DMS153 treated with DMSO at 0.1 percent for 48 hours (cell line): ENCODE results near the gene ADGRA1.
"Not testable (repeated sequence)": the region's sequence is repeated elsewhere in the genome, so short reads cannot be mapped to it uniquely, and the experiment has no call there.

ENCODE experiments used
- DNase-seq: peaks from one replicate; lab custom pipeline; 2025; ENCODE audit not compliant: unreplicated experiment; lab: John Stamatoyannopoulos, UW

Gene ADGRA1

DNA sequence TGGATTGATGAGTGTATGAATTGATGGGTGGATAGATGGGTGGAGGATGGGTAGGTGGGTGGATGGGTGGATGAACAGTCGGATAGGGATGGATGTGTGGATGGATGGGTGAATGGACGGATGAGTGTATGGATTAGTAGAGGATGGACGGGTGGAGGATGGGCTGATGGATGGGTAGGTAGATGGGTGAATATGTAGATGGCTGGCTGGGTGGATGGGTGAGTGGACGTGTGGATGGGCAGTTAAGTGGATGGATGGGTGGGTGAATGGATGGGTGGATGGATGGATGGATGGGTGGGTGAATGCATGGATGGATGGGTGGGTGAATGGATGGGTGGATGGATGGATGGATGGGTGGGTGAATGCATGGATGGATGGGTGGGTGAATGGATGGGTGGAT is 87.9 kb downstream of the ADGRA1 start:
- not testable (repeated sequence) for DNase-seq

DNA sequence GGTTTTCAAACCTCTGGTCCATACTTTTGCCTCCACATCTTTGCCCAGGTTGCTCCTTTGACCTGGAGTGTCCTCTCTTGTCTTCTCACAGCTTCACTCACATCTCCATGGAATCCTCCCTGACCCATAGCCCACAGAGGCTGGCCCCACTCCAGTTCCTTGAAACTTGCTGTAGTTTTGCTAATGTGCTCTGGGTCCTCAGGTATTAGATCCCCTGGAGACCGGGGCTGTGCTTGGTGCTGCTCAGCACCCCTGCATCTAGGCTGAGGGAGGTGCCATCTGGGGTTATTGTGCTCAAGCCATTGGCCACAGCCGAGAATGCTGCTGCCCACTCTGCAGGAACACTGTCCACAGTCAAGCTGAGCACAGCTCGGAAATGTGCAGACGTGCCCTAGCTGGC is 88.8 kb downstream of the ADGRA1 start:
- no peak for DNase-seq

- no peak for DNase-seq
Measured at GRCh38 chr10:133177380-133178157, 89.8 kb downstream of the ADGRA1 start.

DNA sequence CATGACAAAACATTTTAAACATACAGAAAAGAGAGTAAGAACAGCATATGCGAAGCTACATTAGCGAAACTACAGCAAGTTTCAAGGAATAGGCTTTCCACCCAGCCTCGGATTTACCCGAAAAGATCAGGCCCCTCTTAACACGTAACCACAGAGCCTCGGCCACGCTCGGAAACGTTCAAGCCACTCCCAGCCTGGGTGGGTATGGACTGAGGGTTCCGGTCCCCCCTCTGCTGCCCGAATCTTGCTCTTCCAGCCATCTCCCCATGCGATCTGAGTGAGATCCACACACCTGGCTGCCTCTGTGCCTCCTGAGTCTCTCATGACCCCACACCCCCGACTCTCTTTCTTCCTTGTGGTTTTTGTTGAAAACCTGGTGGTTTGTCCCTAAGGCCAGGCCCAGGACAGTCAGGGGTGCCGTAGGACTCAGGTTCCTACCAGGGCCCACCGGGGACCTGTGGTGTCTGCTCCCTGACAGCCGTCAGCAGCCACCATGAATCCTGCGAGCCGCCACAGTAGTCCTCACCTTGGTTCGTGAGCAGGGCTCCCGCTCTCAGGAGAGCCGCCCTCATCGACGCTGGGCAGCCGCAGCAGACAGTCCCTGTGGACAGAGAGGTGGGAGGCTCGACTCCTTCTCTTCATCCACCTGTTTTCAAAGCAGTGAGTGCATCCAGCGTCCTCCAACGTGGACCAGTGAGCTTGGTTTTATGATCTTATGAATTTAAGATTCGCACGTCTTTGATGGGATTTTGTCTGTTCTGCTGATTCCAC is 90.8 kb downstream of the ADGRA1 start:
- no peak for DNase-seq

- no peak for DNase-seq
Measured at GRCh38 chr10:133179128-133179520, 91.4 kb downstream of the ADGRA1 start.

DNA sequence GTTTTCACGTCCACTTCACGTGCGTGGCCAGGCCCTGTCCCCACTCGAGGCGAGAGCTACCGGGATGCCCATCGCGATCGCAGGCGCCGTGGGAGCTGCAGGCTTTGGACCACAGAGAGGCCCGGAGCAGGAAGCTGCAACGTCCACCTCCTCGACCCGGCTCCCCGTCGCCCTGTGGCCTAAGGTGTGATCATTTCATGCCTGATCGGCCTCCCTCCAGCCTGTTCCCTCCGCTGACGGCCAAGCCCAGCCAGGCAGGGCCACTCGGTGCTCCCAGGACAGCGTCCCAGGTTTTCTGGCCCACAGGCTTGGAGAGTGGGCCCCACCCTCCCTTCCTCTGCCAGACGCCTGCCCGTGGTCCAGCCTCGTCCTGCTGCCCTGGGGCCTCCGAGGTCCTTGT is 91.9 kb downstream of the ADGRA1 start:
- DNase-seq = no peak

GRCh38 chr10:133180192-133180964 is 92.7 kb downstream of the ADGRA1 start:
- no peak for DNase-seq

DNA sequence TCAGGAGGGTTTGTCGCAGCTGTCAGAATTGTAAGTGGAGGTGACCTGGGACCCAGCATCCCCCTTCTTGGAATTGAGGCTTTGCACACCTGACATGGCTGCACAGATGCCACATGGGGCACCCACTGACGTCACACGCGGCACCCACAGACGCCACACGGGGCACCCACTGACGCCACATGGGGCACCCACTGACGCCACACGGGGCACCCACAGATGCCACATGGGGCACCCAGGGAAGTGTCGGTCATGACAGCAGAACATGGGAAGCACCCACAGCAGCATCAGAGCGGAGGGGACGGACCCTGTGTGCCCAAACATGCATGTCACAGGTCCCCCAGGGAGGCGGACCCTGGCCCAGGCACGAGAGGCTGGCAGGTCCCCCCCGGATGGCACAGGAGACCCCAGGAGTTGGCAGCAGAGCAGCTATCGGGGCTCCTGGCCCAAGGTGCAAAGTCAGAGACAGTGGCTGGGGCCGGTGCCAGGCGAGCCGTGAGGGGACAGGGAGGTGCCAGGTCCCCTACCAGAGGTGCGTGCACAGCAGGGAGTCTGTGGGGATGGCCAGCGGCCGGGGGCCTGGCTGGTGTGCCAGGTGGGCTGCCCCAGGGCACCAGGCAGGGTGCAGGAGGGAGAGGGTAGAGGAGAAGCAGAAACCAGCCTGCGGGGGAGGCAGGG is 93.4 kb downstream of the ADGRA1 start:
- no peak for DNase-seq
